ENCODE results near the gene KDM7A.

- no peak for TF ChIP-seq TCF7L2 (IDR thresholded peaks at IDR 0.05; ENCODE audit: low read depth, low read length)
- TF ChIP-seq PTBP1 (IDR thresholded peaks at IDR 0.05; ENCODE audit: low read depth, low read length): no peak
- TF ChIP-seq SMC3 (conservative IDR thresholded peaks at IDR 0.05; ENCODE audit: insufficient read depth, low read depth, low read length): no peak
- TF ChIP-seq ZNF436 (CRISPR knock-in tag; IDR thresholded peaks at IDR 0.05): no peak
- TF ChIP-seq ZNF445 (CRISPR knock-in tag; IDR thresholded peaks at IDR 0.05; ENCODE audit: low read depth): no peak
- no peak for TF ChIP-seq CLOCK (CRISPR knock-in tag; IDR thresholded peaks at IDR 0.05; ENCODE audit: borderline replicate concordance)
- TF ChIP-seq ZBED1 (IDR thresholded peaks at IDR 0.05): no peak
These were observed 122.0 kb downstream of the KDM7A start for GRCh38 chr7:140054751-140055150.

Data from K562 (cell line).